ENCODE measurements around the gene C2. TPM values are rescaled to one million over a fixed set of nuclear protein-coding genes. Genes with fewer than 3 reads are reported as not detected.
A peak's percentile ranks its signal among the peaks of the same experiment; 100 is the strongest.

The C2 gene
- total RNA-seq: 14.8 TPM

GRCh38 chr6:31927242-31927862 is at the start of gene C2:
Gene C2 (plus strand): TSS chr6:31927717. CDS start chr6:31927753, 36 bp downstream.
- no peak for DNase-seq (ENCODE audit: low spot score)

DNA sequence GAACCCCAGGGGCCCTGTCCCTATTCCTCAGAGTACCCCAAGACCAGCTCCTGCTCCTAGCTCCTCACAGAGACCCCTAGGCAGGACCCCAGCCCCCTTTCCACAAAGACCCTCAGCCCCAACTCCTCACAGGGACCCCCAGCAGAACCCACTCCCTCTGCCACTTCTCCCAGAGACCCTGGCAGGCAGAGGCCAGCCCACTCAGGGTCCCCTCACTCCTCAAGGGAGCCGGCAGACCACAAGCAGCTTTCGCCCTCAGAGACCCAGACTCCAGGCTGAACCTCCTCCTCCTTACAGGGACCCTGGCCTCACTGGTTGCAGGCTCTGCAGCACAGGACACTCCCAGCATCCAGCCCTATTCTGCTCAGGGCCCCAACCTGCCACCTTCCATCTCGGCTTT is 49.3 kb upstream of the C2 start:
- DNase-seq (ENCODE audit: low spot score): no peak

DNA sequence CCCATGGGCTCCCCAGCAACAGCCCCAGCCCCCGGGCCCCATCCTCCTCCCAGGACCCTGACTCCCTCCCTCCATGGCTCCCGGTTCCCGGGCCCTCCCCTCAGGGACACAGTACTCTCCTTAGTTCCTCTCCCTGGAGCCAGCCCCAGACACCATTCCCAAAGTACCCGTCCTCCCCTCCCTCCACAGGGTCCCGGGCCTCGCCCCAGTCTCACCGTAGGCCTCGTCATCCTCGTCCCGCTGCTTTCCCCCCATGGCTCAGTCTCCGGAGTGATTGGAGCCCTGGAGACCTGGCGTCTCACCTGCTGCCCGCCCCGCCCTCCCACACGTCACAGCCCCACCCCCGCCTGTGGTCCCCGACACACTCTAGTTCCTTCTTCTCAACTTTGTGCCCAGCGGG is 48.8 kb upstream of the C2 start, which contains the start of gene SLC44A4:
TSS of gene SLC44A4 (minus strand) at position 272 of the 400 bp plus-strand sequence. CDS start at position 255, 17 bp downstream.
- DNase-seq (ENCODE audit: low spot score): peak; percentile 52

- no peak for DNase-seq (ENCODE audit: low spot score)
Measured at GRCh38 chr6:31879143-31879542, 48.4 kb upstream of the C2 start.

GRCh38 chr6:31879901-31880300 is 47.6 kb upstream of the C2 start:
- no peak for DNase-seq (ENCODE audit: low spot score)

DNA sequence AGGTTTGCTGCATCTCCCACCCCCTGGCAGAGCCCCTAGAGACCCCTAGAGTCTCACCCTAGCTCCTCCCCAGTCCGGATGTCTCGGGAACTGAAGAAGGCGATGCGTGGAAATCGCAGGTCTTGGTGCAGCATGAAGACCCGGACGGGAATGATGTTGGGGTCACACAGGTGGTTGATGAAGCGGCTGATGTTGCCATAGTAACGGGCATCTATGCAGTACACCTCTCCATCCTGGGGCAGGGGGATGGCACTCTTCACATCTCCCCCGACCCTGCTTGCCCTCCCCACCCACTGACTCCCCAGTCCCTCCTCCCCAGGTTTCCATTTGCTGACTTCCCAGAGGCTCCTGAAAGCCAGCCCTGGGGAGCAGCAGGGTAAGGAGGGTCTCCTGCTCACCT is 46.9 kb upstream of the C2 start:
- no peak for DNase-seq (ENCODE audit: low spot score)

DNA sequence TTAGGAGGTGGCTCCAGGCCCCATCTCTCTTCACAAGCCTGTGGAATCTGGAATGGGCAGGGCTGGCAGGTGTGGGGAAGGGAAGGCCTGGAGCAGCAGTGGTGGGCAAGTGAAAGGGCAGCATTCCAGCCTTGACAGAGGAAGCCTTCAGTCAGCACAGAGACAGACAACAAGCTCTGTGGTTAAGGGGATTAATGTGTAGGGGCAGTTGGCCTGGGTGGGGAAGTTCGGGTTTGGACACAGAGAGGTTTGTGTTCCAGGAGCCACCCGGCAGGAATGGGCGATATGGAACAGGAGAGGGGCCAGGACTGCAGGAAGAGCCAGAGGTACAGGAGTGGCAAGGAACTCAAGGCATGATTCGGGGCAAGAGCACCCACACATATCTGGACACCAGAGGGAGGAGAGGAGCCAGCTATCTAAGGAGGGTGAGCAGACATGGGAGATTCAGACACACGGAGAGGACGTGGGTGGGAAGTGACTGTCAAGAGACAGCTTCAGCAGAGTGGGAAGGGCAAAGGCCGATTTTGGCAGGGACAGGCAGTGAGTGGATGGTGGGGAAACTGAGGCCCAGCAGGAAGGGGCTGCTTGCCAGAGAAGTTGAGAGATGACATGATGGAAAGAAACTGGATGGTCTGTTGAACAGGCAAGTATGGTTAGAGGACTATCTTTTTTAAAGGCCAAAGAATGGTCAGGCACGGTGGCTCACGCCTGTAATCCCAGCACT is 46.2 kb upstream of the C2 start:
- DNase-seq (ENCODE audit: low spot score): no peak

GRCh38 chr6:31882344-31882743 is 45.2 kb upstream of the C2 start:
- DNase-seq (ENCODE audit: low spot score): no peak

DNA sequence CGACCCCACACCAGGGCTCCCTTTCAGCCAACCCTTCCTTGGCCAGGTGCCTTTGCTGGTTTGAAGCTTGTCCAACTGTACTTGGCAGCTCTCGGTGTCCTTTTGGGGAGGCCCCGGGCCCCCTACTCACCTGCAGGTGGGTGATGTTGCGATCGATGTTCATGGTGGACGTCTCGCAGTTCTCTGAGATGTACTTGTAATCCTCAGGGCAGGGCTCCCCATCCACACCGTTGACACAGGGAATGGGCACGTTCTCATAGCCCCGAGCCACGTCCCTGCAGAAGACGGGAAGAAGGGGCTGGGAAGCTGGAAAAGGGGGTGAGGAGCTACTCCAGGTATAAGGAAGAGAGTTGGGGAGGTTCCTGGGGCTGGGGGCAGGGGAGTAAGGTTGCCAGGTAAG is 43.8 kb upstream of the C2 start:
- DNase-seq (ENCODE audit: low spot score): no peak

DNA sequence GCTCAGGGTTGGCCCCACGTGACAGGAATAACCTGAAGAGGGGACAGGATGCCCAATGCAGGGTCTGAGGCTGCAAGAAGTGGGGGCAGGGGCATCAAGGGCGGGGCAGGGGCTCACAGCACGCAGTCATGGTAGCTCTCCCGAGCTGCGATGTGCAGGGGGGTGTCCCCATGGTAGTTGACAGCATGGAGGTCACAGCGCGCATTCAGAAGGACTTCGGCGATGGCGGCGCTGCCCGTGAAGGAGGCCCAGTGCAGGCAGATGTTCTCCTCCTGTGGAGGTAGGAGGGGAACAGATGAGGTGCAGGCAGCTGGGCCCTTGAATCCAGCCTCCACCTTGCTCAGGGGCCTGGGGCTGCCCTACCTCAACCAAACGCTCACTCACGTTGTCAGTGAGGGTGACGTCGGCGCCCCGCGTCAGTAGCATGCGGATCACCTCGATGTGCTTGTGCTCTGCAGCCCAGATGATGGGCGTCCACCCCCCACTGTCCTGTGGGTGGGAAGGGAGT is 42.9 kb upstream of the C2 start:
- DNase-seq (ENCODE audit: low spot score): no peak

GRCh38 chr6:31886541-31886991 is 41.0 kb upstream of the C2 start:
- no peak for DNase-seq (ENCODE audit: low spot score)

DNA sequence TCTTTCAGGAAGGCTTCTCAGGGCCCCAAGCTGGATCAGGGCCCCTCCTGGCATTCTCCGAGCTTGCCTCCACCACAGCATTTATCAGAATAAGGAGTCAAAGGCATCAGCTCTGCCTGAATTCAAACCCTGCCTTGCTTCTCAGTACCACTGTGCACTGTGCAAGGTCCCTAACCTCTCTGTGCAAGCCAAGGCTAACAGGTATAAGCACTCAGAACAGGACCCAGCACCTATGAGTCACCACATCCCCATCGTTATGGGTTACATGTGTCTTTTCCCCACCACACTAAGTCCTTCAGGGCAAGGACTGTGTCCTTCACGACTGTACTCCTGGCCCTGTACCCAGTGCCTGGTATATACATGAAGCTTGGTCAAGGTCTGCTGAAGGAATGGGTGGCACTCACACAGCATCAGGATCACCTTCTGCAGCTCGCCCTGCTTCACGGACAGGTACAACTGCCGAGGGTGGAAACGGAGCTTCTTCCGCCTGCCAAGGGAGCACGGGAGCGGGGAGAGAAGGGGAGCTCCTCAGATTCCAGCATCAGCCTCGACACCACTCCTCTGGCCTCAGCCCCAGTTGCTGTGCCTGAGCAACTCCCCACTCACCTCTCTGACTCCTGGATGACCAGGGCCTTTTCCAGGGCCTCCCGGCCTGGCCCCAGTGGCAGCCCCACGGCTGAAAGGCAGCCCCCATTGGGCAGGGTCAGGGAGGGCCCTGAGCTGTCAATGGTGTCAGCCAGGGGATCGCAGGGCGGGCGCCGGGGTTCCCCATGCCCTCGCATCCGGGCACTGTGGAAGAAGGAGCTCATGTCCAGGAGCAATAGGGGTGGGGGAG is 40.1 kb upstream of the C2 start:
- DNase-seq (ENCODE audit: low spot score): no peak

DNA sequence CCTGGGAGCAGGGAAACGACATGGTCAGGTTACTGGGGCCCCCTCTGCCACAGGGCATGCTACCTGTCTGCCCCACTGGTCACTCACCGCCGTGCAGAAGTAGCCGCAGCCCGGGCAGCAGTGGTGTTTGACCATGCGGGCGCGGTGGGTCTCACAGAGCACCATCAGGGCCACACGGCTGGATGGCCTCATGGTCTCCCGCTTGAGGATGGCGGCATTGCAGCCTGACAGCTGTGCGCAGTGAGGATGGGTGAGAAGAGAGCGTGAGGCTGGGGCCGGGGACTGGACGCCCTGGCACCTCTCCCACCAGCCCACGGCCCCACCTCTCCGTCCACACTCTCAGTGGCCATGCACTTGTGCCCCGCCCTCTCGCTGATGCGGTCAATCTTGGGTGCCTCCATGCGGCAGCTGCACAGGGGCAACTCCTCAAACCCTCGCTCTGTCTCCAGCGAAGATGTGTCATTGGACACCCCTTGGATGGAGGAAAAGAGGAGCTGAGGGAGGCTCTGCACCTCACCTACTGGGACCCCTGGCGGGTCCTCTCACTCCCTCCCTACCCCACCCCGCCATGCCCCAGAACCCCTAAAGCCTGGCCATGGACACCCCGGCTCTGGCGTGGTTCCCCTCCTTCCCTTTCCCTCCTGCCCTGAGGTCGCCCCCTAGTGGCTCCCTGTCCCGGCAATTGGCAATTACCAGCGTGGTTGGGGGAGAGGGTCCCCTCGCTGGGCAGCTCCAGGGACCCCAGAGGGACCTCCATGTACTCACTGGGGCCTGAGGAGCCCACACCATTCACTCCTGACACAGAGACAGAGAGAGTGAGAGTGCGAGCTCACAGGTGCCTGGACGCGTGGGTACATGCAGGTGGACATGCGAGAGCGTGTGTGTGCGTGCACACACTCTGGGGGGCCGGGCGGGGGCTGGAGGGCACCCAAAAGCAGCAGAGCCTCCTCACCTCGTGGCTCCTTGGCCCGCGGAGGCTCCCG is 39.0 kb upstream of the C2 start:
- no peak for DNase-seq (ENCODE audit: low spot score)

- no peak for DNase-seq (ENCODE audit: low spot score)
Measured at GRCh38 chr6:31889331-31889972, 38.1 kb upstream of the C2 start.

DNA sequence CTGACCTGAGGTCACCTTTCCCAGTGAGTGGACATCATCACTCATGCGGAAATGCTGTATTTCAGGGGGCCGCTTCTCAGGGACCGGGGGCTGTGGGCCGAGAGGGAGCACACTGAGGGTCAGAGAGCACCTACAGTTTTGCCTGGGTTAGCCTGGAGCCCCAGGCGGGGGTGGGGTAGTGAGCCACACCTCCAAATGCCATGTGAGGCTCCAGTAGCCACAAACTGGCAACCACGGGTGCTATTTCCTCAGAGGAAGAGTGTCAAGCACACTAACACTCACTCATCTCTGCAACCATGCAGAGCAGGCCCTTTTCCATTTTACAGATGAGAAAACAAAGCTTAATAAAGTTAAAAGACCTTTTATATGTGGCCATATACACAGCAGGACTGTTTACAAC is 34.7 kb upstream of the C2 start:
- DNase-seq (ENCODE audit: low spot score): no peak

GRCh38 chr6:31896493-31896855 is 31.0 kb upstream of the C2 start:
- DNase-seq (ENCODE audit: low spot score): no peak

DNA sequence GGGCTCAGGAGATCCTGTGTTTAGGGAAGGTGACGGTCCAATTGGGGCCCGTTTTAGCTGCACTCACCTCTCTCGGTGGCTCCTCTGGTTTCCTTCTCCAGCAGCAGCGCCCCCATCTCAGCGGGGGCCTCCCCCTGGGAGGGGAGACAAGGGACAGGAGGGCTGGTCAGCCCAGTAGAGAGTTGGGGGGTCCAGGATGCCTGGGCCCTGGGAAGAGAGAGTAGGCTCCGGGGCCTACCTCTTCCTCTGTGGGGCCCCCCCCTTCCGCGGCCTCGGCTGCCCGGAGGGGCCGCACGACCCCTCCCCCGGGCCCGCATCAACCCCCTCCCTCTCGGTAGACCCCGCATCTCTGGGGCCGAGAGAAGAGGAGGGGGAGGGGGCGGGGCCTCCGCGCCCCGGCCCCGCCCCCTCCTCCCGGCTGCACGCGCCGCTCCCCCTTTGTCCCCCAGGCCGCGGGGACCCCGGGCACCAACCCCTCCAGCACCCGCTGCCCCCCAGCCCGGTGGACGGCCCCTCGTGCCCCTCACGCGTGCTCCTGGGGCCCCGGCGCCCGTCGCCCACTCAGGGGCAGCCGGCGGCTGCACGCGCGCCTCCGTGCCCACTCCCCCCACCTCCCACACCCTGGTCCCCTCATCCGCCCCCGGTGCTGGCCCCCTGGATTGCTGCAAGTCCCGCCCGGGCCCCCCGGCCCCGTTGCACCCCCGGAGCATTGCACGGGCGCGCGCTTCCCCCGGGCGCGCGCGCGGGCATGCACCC is 30.5 kb upstream of the C2 start:
- no peak for DNase-seq (ENCODE audit: low spot score)

- DNase-seq (ENCODE audit: low spot score): peak; percentile 84
Measured at GRCh38 chr6:31897612-31898382, 29.7 kb upstream of the C2 start, which contains the start of gene EHMT2. Gene EHMT2 (minus strand): TSS chr6:31897698. CDS start chr6:31897677, 21 bp downstream.

All from mucosa of gallbladder (tissue), 1 donor.